Measurements from ENCODE around the gene LRRIQ1. TPM values are rescaled to one million over a fixed set of nuclear protein-coding genes. Genes with fewer than 3 reads are reported as not detected.

The LRRIQ1 gene
- polyA plus RNA-seq, 3 donors, result 0.04 to 0.07 TPM; not detected in 1

DNA sequence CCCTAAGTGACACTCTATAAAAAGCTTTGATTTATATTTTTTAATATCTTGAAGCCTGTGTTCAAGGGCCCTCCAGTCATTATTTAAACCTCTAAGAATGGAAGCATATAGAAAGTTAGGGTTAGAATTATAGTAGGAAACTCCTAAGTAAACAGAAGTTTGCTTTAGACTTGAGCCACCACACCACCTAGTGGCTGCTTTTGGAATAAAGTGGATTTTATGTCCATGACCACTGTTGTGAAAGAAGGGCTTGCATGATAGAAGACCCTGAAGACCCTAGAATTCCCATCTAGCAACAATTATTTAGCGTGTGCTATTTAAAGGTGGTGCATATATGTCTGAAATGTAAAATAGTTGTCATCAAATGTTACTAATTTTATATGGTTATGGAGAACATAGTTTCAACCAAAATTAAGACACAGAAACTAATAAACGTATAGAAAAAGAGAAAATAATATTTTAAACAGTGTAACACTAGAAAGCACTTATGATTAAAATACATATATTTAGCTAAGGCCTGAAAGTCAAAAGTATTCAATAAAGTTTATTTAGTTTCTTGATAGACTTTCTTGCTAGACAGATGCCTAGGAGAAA lies 21.3 kb downstream of the LRRIQ1 start:
- 45 to 48% (median 47%) methylated on average over 2 of the region's 2 CpGs for WGBS, 3 donors
- no peak overlapping the region for H3K27ac ChIP-seq (ENCODE audit: low read depth, low read length)

DNA sequence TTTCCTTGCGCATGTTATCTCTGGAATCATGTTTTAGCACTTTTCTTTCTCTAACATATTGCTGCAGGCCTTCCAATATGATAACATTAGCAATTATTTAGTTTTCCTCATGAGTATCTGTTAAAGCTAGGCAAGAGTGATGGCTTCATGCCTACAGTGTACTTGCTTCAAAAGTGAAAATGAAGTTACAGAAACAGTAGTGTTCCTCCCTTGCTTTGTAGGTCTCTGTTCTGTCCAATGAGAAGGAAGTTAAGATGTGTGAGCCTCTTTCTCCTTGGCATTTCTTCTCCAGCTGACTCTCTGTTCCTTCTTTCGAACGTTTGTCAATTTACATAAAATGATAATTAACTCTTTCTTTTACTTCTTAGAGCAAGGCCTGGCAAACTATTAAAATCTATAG lies 22.2 kb downstream of the LRRIQ1 start:
- WGBS, 3 donors, result 43 to 48% (median 45%) methylated on average over 3 of the region's 3 CpGs
- no peak overlapping the region for H3K27ac ChIP-seq (ENCODE audit: low read depth, low read length)

DNA sequence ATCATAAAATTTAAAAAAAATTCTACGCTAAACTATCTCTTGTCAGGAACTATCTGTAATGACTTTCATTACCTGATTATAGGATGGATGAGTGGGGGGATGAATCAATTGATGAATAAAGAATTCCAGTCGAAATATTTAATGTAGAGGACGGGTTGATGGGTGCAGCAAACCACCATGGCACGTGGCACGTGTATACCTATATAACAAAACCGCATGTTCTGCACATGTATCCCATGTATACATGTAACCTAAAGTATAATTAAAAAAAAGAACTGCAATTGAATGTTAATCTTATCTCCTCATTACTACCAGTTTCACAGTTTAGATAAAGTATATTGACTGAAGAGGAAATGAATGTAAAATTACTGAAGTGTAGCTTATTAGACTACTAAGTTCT lies 23.4 kb downstream of the LRRIQ1 start:
- H3K27ac ChIP-seq (ENCODE audit: low read depth, low read length), result no peak overlapping the region
- 53 to 70% (median 68%) methylated on average over 6 of the region's 6 CpGs for WGBS, 3 donors

DNA sequence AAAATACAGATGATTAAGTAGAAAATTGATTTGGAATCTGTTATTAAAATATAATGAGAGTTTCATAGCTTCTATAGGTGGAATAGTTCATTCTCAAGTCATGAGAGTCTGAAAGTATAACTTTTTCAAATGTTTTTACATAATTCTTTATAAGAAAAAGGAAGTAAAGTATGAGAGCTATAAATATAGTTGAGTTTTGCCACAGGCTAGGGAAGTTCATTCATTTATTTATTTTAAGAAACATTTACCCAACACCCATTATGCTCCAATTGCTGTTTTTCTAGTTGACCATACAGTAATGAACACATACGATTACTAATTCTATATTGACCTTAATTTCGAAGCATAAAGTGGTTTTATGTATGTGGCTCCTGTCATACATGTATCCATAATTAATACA lies 24.8 kb downstream of the LRRIQ1 start:
- WGBS, 3 donors, result 48 to 64% (median 64%) methylated on average over 2 of the region's 2 CpGs

DNA sequence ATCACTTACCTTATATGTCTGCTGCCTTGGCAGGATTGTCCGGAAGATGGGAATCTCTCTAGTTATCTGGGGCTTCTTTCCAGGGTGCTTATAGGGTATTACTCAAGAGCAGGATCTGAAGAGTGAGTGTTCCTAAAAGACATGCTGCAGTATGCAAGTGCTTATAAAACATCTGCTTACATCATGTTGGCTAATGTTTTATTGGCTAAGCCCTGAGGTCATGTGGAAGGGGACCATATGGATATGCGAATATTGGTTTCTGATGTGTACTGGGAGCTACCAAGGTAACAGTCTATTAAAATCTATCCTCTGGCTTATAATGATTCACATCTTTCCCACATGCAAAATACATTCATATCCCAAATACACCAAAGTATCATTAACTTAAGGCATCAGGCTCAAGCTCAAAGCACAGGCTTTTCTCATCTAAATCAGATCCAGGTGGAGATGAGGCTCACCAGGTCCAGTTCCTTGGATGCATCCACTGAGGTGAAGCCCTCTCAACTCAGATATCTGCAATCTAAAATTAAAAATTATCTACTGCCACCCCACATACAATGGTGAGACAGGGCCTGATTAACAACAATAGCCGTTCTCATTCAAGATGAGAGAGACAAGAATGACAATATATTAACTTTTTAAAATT lies 29.8 kb downstream of the LRRIQ1 start:
- WGBS, 3 donors, result 83 to 90% (median 90%) methylated on average over 3 of the region's 3 CpGs
- H3K27ac ChIP-seq (ENCODE audit: low read depth, low read length), result no peak overlapping the region

More for the DNA sequence above, 24.8 kb downstream of the LRRIQ1 start:
- H3K27ac ChIP-seq (ENCODE audit: low read depth, low read length), result no peak overlapping the region

DNA sequence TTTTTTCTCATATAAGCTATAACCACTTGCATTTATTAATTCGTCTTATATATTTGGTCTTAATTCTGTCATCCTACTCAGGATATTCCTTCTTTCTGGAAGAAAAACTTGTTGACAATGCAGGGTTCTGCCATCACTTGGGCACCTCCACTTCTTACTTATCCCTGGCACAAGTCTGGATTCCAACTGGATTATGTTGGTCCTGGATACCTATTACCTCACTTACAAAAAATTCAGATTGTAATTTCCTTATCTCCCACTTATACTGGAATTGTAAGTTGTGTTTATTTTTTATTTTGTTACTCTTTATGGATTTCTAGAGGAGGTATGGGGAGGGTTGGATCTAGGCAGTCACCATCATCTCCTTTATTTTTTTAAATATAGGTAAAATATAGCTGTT lies 36.7 kb downstream of the LRRIQ1 start:
- no peak overlapping the region for H3K27ac ChIP-seq (ENCODE audit: low read depth, low read length)
- 72 to 82% (median 81%) methylated on average over 1 of the region's 1 CpG for WGBS, 3 donors

DNA sequence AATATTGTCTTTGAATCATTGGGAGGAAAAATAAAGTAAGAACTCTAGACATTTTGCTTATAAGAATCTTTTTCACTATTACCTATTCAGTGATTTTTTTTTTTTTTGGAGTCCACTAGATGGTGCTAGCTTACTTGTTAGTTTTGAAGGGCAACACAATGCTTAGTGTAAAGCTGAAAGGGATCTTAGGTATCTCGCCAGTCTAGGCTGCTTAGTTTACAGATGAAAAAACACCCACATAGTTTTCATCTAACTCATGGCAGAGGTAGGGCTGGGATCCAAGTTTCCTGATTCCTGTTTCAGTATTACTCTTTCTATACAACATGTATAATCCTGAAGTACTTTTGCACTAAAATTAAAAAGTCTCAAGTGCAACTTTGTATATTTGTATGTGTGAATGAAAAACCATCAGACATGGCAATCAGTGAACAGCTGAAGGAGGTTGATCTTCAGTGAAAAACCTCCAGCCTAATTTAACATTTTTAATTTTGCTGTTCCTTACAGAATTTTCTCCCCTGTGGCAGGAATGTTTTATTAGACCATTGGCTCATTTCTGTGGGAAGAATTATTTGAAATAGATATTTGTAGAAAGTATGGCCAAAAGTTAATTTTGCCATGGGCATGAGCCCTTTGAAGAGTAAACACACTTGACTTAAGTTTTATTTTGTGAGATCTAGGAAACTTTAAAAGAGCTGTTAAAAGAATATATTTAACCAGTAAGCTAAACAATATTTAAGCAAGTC lies 40.7 kb downstream of the LRRIQ1 start:
- H3K27ac ChIP-seq (ENCODE audit: low read depth, low read length), result no peak overlapping the region
- 0 to 9% (median 3%) methylated on average over 1 of the region's 1 CpG for WGBS, 3 donors

DNA sequence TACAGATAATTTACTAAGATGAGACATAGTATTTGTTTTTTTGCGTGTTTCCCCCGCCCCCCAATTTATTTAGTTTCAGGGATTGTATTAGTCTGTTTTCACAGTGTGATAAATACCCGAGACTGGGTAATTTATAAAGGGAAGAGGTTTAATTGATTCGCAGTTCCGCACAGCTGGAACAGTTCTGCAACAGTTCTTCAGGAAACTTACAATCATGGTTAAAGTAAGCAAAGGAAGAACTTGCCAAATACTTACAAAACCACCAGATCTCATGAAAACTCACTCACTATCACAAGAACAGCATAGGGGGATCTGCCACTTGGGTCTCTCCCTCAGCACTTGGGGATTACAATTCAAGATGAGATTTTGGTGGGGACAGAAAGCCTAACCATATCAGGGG lies 48.9 kb downstream of the LRRIQ1 start:
- no peak overlapping the region for H3K27ac ChIP-seq (ENCODE audit: low read depth, low read length)
- WGBS, 3 donors, result 72 to 85% (median 82%) methylated on average over 5 of the region's 5 CpGs

DNA sequence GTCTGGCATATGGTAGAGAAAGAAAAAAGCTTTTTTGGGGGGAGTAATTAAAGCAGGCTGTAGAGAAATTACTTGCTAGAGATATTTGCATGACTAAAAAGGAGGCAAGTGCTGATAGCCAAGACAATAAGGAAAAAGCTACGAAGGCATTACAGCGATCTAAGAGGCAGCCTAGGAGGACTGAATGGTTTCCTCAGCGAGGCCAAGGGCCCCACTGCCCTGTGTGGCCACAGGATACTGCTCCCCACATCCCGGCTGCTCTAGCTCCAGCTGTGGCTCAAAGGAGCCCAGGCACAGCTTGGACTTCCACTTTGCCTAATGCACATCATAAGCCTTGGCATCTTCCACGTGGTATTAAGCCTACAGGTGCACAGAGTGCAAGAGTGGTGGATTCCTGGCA lies 53.6 kb downstream of the LRRIQ1 start:
- no peak overlapping the region for H3K27ac ChIP-seq (ENCODE audit: low read depth, low read length)
- 71 to 80% (median 76%) methylated on average over 5 of the region's 5 CpGs for WGBS, 3 donors

DNA sequence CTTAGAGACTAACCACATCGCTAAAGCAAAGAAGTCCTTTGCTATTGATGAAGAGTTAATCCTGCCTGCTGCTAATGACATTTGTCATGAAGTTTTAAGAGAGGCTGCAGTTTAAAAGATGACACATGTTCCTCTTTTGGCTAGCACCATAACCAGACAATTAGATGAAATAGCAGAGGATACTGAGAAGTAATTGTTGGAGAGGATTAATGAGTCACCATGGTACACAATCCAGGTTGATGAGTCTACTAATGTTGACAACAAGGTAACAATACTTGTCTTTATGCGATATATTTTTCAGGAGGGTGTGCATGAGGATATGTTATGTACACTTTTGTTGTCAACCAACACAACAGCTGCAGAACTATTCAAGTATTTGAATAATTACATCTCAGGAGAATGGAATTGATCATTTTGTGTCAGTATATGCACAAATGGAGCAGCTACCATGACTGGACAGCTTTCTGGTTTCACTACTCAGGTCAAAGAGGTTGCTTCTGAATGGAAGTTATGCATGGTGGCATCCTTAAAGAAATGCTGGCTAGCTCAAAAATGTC lies 56.7 kb downstream of the LRRIQ1 start:
- H3K27ac ChIP-seq (ENCODE audit: low read depth, low read length), result no peak overlapping the region
- whole genome bisulfite sequencing, 3 donors, result 46 to 94% (median 92%) methylated on average over 2 of the region's 2 CpGs

DNA sequence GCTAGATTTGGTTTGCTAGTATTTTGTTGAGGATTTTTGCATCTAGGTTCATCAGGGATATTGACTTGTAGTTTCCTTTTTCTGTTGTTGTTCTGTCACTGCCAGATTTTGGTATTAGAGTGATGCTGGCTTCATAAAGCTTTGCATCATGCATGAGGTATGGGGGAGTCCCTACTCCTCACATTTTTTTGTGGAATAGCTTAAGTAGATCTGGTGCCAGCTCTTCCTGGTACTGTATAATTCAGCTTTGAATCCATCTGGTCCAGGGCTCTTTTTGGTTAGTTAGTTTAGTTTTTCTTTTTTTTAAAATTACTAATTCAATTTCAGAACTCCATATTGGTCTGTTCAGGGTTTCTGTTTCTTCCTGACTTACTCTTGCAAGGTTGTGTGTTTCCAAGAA lies 59.4 kb downstream of the LRRIQ1 start:
- no peak overlapping the region for H3K27ac ChIP-seq (ENCODE audit: low read depth, low read length)

DNA sequence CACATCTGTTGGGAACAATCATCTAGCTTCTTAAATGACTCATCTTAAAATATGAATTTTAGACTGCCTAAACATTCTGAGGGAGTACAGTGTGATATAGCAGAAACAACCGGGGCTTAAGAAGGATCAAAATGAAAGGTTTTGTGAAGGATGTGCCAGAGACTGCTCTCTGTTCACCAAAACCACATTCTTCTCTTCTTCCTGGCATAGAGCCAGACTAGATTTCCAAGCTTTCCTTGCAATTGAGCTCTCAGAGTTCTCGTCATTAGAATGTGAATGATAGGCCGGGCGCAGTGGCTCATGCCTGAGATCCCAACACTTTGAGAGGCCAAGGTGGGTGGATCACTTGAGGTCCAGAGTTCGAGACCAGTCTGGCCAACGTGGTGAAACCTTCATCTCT lies 94.5 kb downstream of the LRRIQ1 start:
- no peak overlapping the region for H3K27ac ChIP-seq (ENCODE audit: low read depth, low read length)
- 68 to 79% (median 77%) methylated on average over 6 of the region's 6 CpGs for WGBS, 3 donors

DNA sequence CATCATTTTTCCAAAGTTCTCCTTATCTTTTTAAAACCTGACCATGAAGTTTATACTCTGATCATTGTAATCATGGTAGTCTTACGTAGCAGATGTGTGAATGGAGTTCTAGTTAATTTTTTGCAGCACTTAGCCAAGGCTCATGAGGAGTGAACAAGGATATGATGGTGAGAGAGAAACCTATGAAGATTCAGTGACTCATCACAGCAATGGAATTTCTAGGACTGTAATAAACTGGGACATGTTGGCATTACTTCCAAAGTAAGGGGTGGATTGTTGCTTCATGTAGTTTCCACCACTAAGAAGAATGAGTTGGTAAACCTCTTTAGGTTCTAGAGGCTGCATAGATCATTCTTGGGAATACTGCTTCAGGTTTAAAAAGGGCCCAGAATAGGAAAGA lies 102.7 kb downstream of the LRRIQ1 start:
- 72 to 84% (median 77%) methylated on average over 1 of the region's 1 CpG for WGBS, 3 donors
- H3K27ac ChIP-seq (ENCODE audit: low read depth, low read length), result no peak overlapping the region

DNA sequence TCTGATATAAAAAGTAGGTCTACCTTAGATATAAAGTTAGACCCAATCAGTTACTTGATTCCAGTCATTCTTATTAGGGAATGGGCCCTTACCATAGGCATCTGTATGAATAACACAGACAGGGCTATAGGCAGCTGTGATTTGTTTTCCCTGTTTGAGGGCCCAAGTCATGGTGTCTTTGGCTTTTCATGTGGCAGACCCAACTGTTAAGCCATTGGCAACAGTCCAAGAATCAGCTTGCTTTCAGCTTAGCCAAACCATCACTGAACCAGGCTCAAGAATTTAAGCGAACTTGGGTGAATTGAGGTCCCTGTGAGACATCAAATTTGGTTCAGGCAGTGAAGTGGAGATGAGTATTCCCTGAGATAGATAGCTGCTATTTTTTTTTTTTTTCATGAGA lies 111.2 kb downstream of the LRRIQ1 start:
- WGBS, 3 donors, result 88% methylated on average over 1 of the region's 1 CpG

DNA sequence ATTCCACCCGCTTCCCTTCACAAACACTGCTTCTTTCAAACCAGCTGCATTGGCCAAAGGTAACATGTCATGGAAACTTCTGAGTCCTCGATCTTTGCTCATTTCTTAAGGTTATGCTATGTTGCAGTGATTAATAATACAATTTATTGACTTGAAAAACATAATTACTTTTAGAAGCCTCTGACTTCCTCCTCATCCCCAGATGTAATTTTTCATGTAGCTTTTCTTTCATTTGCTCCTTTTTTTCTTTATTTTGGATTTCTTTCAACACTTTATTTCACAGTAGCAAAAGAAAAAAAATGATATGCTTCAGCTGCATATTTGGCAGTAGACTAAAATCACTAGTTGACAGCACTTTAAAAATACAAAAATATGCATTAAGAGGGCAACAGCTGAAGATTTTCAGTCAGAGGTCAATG lies 116.2 kb downstream of the LRRIQ1 start:
- 33 to 59% (median 56%) methylated on average over 2 of the region's 2 CpGs for WGBS, 3 donors
- H3K27ac ChIP-seq (ENCODE audit: low read depth, low read length), result no peak overlapping the region

More for the DNA sequence above, 111.2 kb downstream of the LRRIQ1 start:
- no peak overlapping the region for H3K27ac ChIP-seq (ENCODE audit: low read depth, low read length)

DNA sequence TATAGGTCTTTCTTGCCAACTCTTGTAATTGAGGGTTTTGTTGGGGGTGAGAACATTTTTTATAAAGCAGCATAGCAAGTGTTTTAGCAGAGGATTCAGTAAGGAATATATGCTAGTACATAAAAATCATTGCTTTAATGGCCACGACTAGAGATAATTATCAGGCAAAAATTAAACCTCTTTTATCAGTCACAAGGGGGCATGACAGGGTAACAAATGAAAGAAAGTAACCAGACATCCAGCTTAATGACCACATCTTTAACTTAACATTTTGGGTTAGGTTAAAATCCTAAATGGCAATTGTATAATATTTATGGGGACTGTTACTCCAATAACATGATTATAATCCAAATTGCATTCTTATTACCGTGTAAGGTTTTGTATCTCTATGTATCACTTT lies 119.6 kb downstream of the LRRIQ1 start:
- no peak overlapping the region for H3K27ac ChIP-seq (ENCODE audit: low read depth, low read length)
- WGBS, 3 donors, result 28 to 35% (median 32%) methylated on average over 2 of the region's 2 CpGs

DNA sequence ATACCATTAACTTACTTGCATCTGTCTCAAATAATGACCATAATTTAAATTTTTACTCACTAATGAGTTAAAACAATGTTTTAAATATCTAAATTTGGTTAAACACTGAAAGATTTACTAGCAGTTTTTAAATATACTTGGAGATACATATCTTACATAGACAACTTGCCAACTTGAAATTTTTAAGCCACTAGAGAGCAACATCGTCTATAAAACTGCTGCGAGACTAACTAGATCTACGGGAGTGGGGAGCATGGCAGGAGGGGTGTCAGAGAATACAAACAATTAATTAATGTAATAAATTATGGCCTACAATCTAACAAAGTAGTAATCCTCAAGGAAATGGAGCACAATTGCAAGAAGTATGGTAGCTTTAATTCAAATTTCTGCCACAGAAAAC lies 120.4 kb downstream of the LRRIQ1 start:
- 62 to 65% (median 64%) methylated on average over 3 of the region's 3 CpGs for WGBS, 3 donors
- no peak overlapping the region for H3K27ac ChIP-seq (ENCODE audit: low read depth, low read length)

DNA sequence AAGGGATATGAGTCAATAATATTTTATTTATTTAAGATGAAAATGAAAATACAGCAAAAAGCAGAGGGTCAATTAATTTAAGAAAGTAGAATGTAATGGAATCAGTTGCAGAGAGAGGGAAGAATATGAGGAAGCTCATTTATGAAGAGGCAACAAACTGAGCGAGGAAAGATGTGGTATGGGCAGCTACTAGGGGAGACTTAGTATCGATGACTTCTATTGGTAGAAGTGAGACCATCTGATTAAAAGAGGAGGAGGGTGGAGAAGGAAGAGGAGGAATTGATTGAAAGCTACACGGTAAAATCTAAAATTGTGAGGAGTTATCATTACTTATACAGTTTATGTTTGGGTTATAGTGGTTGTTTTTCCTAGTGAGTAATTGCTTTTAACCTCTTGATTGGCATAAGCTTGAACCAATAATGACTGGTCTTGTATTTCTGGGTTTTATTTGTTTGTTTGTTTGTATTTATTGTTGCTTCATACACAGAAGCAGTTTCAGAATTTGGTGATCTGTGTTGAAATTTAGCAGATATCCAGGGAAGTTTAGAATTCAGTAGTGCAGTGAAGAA lies 121.0 kb downstream of the LRRIQ1 start:
- WGBS, 3 donors, result 76 to 89% (median 82%) methylated on average over 3 of the region's 3 CpGs
- H3K27ac ChIP-seq (ENCODE audit: low read depth, low read length), result no peak overlapping the region

DNA sequence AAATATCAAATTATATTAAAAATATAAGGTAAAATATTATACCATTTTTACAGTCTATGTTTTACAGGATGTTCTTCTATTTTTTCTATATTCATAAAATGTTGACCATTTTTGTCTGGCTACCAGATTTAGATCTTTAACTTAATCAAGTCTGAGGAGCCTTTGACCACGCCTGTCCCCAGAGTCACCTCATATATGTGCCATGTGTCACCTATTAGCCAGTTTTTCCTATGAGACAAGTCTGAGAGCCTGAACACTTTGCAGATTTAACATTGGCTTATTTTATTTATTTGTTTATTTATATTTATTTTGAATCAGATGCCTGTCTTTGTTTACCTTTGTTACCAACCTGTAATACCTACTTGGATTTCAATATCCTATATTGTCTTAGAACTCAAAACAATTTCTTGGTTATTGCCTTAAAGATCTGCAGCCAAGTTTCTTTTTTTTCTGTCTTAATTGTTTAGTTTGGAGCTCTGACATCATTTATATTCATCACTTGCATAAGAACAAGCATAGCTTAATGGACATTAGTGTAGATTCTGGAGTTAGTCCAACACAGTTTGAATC lies 127.7 kb downstream of the LRRIQ1 start:
- WGBS, 3 donors, result 70 to 81% (median 75%) methylated on average over 1 of the region's 1 CpG
- H3K27ac ChIP-seq (ENCODE audit: low read depth, low read length), result no peak overlapping the region

All from adipose tissue (tissue), 3 donors.